Astrocyte of the cerebellum (primary cell): Measurements from ENCODE around the gene GAB1.

ENCODE experiments used
- DNase-seq: peaks from one replicate; pipeline ENCODE4 v3.0.0-alpha.2; 2011; ENCODE audit warnings: low read depth
- H3K4me3 ChIP-seq: 2 replicates; pipeline ENCODE4 v1.5.1; 2011; ENCODE audit warnings: mild to moderate bottlenecking, low read depth, low read length, moderate library complexity
- CTCF ChIP-seq: IDR thresholded peaks from 2 replicates; pipeline ENCODE4 v1.5.1; 2012; ENCODE audit warnings: low read length, low read depth, moderate library complexity, mild to moderate bottlenecking; ENCODE audit errors: missing control alignments
- in situ Hi-C: cut with HindIII; loops from 2 replicates; pipeline ENCODE4 v1.10.0; 2017; ENCODE audit warnings: low sequenced_read_pairs

Gene GAB1

GRCh38 chr4:143329985-143330384, 6.7 kb upstream of the GAB1 start:
- no peak for DNase-seq
- no peak overlapping the region for H3K4me3 ChIP-seq
- in situ Hi-C loops = loop anchor here (5.0 kb wide), 1 partner anchor 57 kb away; no protein-coding TSS in a partner anchor
- no peak for TF ChIP-seq CTCF

GRCh38 chr4:143335979-143336780, 496 bp upstream of the GAB1 start:
- DNase-seq = peak; percentile 82
- in situ Hi-C loops = no loop called here
- no peak for TF ChIP-seq CTCF
- peak overlapping the region; percentile 73 for H3K4me3 ChIP-seq

- in situ Hi-C loops = no loop called here
- H3K4me3 ChIP-seq = peak overlapping the region; percentile 73
- peak; percentile 68 for DNase-seq
- no peak for TF ChIP-seq CTCF
Observed at GRCh38 chr4:143337600-143338287, 1.1 kb downstream of the GAB1 start.

- no peak for TF ChIP-seq CTCF
- DNase-seq = no peak
- H3K4me3 ChIP-seq = peak overlapping the region; percentile 73
- in situ Hi-C loops = no loop called here
Observed at GRCh38 chr4:143338313-143338712, 1.6 kb downstream of the GAB1 start.

- no peak for DNase-seq
- H3K4me3 ChIP-seq = no peak overlapping the region
- in situ Hi-C loops = no loop called here
- no peak for TF ChIP-seq CTCF
Observed at GRCh38 chr4:143339497-143339896, 2.8 kb downstream of the GAB1 start.

- in situ Hi-C loops = no loop called here
- no peak for TF ChIP-seq CTCF
Observed at GRCh38 chr4:143341186-143341755, 4.6 kb downstream of the GAB1 start.

More at GRCh38 chr4:143341186-143341755, 4.6 kb downstream of the GAB1 start:
- no peak for DNase-seq
- H3K4me3 ChIP-seq = no peak overlapping the region
